ENCODE measurements around the gene SMIM35. TPM values are rescaled to one million over a fixed set of nuclear protein-coding genes. Genes with fewer than 3 reads are reported as not detected.
A peak's percentile ranks its signal among the peaks of the same experiment; 100 is the strongest.
"Not testable (repeated sequence)": the region's sequence is repeated elsewhere in the genome, so short reads cannot be mapped to it uniquely, and the experiment has no call there.

SMIM35 gene
- total RNA-seq, 2 donors from 2014 or later, result not detected

- no peak for DNase-seq
- peak; percentile 75 to 84 for ATAC-seq
Measured at GRCh38 chr11:117978991-117979390, 107.8 kb downstream of the SMIM35 start.

DNA sequence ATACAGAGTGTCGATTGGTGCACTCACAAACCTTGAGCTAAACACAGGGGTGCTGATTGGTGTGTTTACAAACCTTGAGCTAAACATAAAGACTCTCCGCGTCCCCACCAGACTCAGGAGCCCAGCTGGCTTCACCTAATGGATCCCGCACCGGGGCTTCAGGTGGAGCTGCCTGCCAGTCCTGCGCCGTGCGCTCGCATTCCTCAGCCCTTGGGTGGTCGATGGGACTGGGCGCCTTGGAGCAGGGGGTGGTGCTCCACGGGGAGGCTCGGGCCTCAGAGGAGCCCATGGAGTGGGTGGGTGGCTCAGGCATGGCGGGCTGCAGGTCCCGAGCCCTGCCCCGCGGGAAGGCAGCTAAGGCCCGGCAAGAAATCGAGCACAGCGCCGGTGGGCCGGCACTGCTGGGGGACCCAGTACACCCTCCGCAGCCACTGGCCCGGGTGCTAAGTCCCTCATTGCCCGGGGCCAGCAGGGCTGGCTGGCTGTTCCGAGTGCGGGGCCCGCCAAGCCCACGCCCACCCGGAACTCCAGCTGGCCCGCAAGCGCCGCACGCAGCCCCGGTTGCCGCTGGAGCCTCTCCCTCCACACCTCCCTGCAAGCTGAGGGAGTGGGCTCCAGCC, 108.4 kb downstream of the SMIM35 start:
- ATAC-seq; DNase-seq; intact Hi-C loops (cut with DNase I): not testable (repeated sequence)

More at GRCh38 chr11:117978991-117979390, 107.8 kb downstream of the SMIM35 start:
- intact Hi-C loops (cut with DNase I), result no loop called here

- DNase-seq; intact Hi-C loops (cut with DNase I): not testable (repeated sequence)
Measured at GRCh38 chr11:117977612-117978264, 109.0 kb downstream of the SMIM35 start.

GRCh38 chr11:117977029-117977428, 109.7 kb downstream of the SMIM35 start:
- DNase-seq (no peak), ATAC-seq (no peak)
- intact Hi-C loops (cut with DNase I), result no loop called here

More at GRCh38 chr11:117977612-117978264, 109.0 kb downstream of the SMIM35 start:
- ATAC-seq, result not testable (repeated sequence)

- intact Hi-C loops (cut with DNase I), result no loop called here
- DNase-seq, result no peak
- ATAC-seq, result no peak
Measured at GRCh38 chr11:117976445-117976844, 110.3 kb downstream of the SMIM35 start.

DNA sequence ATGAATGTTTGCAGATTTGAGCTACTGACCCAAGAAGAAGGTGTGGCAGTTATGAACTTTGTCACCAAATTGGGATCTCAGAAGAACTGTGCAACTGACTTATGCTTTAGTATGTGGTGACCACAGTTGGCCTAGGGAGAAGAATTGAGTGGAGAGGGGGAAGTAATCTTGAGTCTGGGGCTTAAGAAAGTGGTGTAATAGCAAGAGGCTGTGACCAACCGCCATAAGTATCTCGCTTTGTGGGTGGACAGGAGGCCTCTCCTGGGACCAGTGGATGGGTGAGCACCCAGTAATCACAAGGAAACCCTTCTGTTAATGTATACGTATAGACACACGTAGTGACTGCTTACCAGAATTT, 113.3 kb downstream of the SMIM35 start:
- ATAC-seq, result no peak
- intact Hi-C loops (cut with DNase I), result no loop called here
- no peak for DNase-seq

DNA sequence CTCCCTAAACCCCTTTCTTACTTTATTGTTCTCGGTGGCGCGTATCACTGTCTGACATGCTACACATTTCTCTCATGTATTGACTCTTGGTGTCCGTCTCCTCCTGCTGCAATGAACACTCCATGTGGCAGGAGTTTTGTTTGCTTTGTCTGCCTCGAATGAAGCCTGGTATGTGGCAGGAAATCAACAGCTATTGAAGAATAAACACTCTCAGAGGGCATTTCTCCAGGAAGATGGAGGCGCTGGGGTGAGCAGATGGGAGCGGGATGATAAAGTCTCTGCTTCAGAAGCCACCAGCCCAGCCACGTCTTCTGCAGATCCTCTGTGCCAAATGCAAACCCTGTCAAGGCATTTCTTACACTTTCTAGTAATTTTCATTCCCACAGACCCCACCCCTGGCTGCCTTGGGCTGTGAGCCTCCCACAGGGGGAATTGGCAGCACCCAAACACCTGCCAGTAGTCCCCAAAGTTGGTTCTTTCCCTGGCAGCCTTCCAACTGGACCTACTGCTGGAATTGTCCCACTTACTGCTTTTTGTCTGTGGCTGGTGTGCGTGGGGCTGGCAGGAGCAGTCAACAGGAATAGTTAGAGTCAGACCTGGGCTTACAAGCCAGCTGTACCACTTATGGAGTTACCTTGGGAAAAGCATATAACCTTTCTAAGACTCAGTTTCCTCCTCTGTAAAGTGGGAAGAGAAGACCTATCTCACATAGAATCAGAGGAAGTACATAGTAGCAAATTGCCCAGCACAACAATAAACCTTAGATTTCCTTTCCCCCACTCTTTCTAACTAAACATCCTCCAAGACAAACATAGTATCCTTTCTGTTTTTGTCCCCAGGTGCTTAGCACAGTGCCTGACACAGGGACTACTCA, 113.9 kb downstream of the SMIM35 start:
- ATAC-seq (no peak), DNase-seq (no peak)
- intact Hi-C loops (cut with DNase I), result no loop called here

DNA sequence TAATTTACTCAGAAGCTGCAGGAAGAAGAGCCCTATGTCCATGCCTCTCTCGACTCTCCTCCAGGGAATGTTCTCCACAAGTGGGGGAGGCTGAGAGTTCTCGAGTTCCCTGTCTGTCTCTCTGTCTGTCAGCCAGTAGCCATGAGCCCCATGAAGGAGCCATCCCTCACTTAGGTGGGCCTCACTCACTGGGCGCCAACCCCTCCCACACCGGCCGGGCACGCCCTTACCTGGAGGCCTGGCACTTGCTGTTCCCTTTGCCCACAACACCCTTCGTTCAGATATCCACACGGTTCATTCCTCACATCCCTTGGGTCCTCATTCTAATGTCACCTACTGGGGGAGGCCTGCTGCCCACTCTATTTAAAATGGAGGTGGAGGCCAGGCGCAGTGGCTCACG, 114.7 kb downstream of the SMIM35 start:
- ATAC-seq (no peak), DNase-seq (no peak)
- intact Hi-C loops (cut with DNase I), result no loop called here

DNA sequence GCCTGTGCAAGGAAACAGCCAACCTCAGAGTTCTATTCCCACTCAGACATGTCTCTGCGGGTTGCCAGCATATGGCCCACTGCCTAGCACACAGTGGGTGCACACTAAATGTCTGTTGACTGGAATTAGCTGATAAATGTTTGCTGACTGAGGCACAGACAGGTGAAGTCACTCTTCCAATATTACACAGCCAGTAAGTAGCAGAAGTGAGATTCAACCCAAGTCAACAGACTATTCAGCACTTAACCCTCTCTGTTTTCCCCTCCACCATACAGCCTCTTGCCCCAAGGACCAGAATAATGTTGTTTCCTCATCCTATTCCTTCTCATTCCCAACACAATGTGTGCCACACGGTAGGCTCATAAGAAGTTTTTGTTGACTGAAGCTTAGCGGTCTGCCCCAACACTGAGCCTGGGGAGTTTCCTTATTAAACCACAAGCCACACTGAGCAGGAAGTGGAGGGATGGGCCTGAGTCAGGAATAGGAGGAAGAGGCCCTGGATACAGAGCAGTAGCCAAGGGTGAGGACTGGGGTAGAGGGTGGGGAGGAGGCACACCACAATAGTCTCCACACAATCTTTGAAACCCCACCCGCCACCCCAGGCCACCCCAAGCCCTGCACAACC, 116.3 kb downstream of the SMIM35 start:
- peak in 1 of 2 donors; percentile 76 for ATAC-seq
- intact Hi-C loops (cut with DNase I), result no loop called here
- DNase-seq, result no peak

- ATAC-seq (no peak), DNase-seq (no peak)
- intact Hi-C loops (cut with DNase I), result no loop called here
Measured at GRCh38 chr11:117969160-117969991, 117.4 kb downstream of the SMIM35 start.

GRCh38 chr11:117966908-117967307, 119.9 kb downstream of the SMIM35 start:
- no peak for ATAC-seq
- DNase-seq, result no peak
- intact Hi-C loops (cut with DNase I), result no loop called here

GRCh38 chr11:117962826-117963225, 123.9 kb downstream of the SMIM35 start:
- ATAC-seq, result no peak
- DNase-seq, result no peak
- intact Hi-C loops (cut with DNase I), result no loop called here

DNA sequence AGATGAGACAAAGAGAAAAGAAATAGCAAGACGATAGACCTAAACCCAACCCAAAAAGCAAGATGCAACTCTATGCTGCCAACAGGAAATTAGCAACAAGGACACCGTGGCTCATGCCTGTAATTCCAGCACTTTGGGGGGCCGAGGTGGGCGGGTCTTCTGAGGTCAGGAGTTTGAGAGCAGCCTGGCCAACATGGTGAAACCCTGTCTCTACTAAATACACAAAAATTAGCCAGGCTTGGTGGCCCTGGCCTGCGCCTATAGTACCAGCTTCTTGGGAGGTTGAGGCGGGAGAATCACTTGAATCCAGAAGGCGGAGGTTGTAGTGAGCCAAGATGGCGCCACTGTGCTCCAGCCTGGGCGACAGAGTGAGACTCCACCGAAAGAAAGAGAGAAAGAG, 124.9 kb downstream of the SMIM35 start:
- intact Hi-C loops (cut with DNase I), result no loop called here
- DNase-seq (no peak), ATAC-seq (no peak)

DNA sequence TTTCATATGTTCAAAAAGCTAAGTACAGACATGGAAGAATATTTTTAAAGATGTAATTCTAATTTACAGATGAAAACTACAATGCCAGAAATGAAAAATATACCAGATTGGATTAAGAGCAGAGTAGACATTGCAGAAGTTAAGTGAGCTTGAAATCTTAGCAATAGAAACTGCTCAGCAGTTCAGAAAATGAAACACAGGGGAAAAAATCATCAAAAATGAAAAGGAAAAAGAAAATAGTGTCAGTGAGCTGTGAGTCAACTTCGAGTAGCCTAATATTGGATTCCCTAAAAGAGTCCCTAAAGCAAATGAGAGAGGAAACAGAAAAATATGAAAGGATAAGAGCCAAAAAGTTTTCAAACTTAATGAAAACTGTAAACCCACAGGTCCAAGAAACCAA, 126.4 kb downstream of the SMIM35 start:
- DNase-seq (no peak), ATAC-seq (no peak)
- intact Hi-C loops (cut with DNase I), result no loop called here

DNA sequence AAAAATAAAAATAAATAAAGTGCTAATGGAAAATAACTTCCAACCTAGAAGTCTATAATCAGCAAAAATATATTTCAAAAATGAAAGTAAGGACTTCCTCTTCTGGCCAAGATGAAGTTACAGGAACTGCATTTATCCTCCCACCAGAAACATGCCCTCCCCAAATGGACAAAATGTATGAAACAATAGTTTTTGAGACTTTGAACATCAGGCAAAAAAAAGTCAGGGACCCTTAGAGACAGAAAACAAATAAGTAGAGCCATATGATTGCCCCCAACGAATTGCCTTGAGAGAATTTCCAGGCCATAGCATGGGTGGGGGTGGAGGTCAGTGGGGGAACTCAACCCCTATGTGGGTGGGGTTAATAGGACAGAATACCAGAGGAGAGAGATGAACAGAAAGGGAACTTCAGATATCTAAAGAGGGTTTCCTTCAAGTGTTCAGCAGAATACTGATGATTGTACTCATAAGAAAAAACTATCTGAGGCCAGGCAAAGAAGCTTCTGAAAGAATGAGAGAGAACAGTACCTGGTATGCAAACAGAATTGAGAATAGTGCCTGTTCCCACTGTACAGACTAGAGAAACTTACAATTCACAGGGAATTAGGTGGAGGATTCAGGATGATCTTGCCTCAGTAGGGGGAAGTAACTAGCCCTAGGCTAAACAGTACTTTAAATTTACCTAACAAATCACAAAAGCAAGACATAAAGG, 127.2 kb downstream of the SMIM35 start:
- peak in 1 of 2 donors; percentile 61 for ATAC-seq
- DNase-seq, result no peak
- intact Hi-C loops (cut with DNase I), result no loop called here

DNA sequence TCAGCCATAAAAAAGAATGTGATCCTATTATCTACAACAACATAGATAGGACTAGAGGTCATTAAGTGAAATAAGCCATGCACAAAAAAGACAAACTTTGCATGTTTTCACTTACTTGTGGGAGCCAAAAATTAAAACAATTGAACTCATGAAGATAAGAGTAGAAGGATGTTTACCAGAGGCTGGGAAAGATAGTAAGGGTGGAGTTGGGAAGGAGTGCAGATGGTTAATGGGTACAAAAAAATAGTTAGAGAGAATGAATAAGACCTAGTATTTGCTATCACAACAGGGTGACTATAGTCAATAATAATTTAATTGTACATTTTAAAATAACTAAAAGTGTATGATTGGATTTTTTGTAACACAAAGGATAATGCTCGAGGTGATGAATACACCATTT, 127.8 kb downstream of the SMIM35 start:
- intact Hi-C loops (cut with DNase I), result no loop called here
- DNase-seq (no peak), ATAC-seq (no peak)
